ENCODE results near the gene NNAT. TPM values are rescaled to one million over a fixed set of nuclear protein-coding genes. Genes with fewer than 3 reads are reported as not detected.
"Not testable (repeated sequence)": the region's sequence is repeated elsewhere in the genome, so short reads cannot be mapped to it uniquely, and the experiment has no call there.

Gene NNAT
- total RNA-seq, 2 donors from 2014 or later, result 0.52 TPM; not detected in 1

GRCh38 chr20:37481610-37482009 is 39.4 kb upstream of the NNAT start:
- H3K27me3 ChIP-seq, result no peaks in the 10 kb centered on the region
- ATAC-seq (no peak), DNase-seq (no peak)
- H3K4me3 ChIP-seq, result no peak overlapping the region
- no peak overlapping the region for H3K27ac ChIP-seq
- intact Hi-C loops (cut with DNase I), result no loop called here
- no peaks in the 10 kb centered on the region for H3K4me1 ChIP-seq
- WGBS, 2 donors, result 62 to 79% methylated on average over 5 of the region's 5 CpGs
- TF ChIP-seq, protein P1, sequence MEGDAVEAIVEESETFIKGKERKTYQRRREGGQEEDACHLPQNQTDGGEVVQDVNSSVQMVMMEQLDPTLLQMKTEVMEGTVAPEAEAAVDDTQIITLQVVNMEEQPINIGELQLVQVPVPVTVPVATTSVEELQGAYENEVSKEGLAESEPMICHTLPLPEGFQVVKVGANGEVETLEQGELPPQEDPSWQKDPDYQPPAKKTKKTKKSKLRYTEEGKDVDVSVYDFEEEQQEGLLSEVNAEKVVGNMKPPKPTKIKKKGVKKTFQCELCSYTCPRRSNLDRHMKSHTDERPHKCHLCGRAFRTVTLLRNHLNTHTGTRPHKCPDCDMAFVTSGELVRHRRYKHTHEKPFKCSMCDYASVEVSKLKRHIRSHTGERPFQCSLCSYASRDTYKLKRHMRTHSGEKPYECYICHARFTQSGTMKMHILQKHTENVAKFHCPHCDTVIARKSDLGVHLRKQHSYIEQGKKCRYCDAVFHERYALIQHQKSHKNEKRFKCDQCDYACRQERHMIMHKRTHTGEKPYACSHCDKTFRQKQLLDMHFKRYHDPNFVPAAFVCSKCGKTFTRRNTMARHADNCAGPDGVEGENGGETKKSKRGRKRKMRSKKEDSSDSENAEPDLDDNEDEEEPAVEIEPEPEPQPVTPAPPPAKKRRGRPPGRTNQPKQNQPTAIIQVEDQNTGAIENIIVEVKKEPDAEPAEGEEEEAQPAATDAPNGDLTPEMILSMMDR (IDR thresholded peaks at IDR 0.05), result no peak
- no peak for TF ChIP-seq POLR2A (IDR thresholded peaks at IDR 0.05)
- H3K36me3 ChIP-seq (replicated peaks in 1 of 2; ENCODE audit: insufficient read depth in 1 of 2, low read depth in 2 of 2), result no peaks in the 10 kb centered on the region
- no peaks in the 10 kb centered on the region for H3K9me3 ChIP-seq

- H3K27me3 ChIP-seq, result no peaks in the 10 kb centered on the region
- no peaks in the 10 kb centered on the region for H3K36me3 ChIP-seq (replicated peaks in 1 of 2; ENCODE audit: insufficient read depth in 1 of 2, low read depth in 2 of 2)
- TF ChIP-seq POLR2A (IDR thresholded peaks at IDR 0.05), result no peak
- TF ChIP-seq, protein P1 (IDR thresholded peaks at IDR 0.05), result no peak
- 43 to 45% methylated on average over 3 of the region's 3 CpGs for WGBS, 2 donors
- H3K4me3 ChIP-seq, result no peak overlapping the region
- intact Hi-C loops (cut with DNase I), result no loop called here
- DNase-seq, result no peak
- H3K4me1 ChIP-seq, result no peaks in the 10 kb centered on the region
- no peak for ATAC-seq
- H3K9me3 ChIP-seq, result no peaks in the 10 kb centered on the region
- no peak overlapping the region for H3K27ac ChIP-seq
These were observed 36.7 kb upstream of the NNAT start for GRCh38 chr20:37484331-37484730.

GRCh38 chr20:37486209-37486608 is 34.8 kb upstream of the NNAT start:
- H3K36me3 ChIP-seq (replicated peaks in 1 of 2; ENCODE audit: insufficient read depth in 1 of 2, low read depth in 2 of 2); H3K27me3 ChIP-seq; H3K9me3 ChIP-seq; ATAC-seq; H3K27ac ChIP-seq; DNase-seq; H3K4me3 ChIP-seq; H3K4me1 ChIP-seq; intact Hi-C loops (cut with DNase I): not testable (repeated sequence)
- 85 to 94% methylated on average over 1 of the region's 1 CpG for WGBS, 2 donors

DNA sequence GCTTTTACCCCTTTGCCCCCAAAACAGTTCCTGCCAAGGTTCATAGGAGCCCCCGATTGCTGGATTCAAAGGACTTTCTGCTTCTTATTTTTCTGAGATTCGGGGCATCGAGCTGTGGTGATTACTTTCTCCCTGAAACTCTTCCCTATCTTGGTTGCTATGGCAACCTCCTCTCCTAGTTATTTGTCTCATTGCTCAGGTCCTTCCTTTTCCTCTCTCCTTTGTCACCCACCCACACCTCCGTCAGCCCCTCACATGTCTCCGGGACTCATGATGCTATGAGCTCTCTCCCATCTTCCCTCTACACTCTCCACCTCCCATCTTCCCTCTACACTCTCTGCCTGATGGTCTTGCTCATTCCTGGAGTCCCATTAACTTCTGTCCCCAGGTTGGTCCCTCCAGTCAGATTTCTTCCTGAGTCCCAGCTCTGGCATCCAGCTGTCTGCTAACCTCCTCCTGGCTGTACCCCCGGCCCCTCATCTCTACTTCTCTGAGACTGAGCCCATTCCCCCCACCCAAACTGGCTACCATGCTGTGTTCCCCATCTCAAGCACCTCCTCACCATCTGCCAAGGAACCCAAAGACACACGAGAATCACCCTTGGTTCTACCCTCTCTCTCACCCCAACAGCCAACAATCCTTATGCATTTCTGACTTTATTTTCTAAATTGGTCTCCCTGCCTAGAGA is 30.2 kb upstream of the NNAT start:
- no peak for TF ChIP-seq POLR2A (IDR thresholded peaks at IDR 0.05)
- TF ChIP-seq, protein P1 (IDR thresholded peaks at IDR 0.05), result no peak
- Histone ChIP-seq H3K9me3 (no peaks in the 10 kb centered on the region), H3K4me3 (no peak overlapping the region), H3K27me3 (no peaks in the 10 kb centered on the region), H3K27ac (no peak overlapping the region), H3K4me1 (no peaks in the 10 kb centered on the region), H3K36me3 (replicated peaks in 1 of 2; ENCODE audit: insufficient read depth in 1 of 2, low read depth in 2 of 2) (no peaks in the 10 kb centered on the region)
- DNase-seq (no peak), ATAC-seq (no peak)
- intact Hi-C loops (cut with DNase I), result no loop called here
- WGBS, 2 donors, result 67 to 71% methylated on average over 7 of the region's 7 CpGs

GRCh38 chr20:37492096-37492625 is 28.9 kb upstream of the NNAT start:
- 88 to 89% methylated on average over 4 to 6 of the region's 6 CpGs for WGBS, 2 donors
- Histone ChIP-seq H3K27me3 (no peaks in the 10 kb centered on the region), H3K4me3 (no peak overlapping the region), H3K9me3 (no peaks in the 10 kb centered on the region), H3K36me3 (replicated peaks in 1 of 2; ENCODE audit: insufficient read depth in 1 of 2, low read depth in 2 of 2) (no peaks in the 10 kb centered on the region), H3K4me1 (no peaks in the 10 kb centered on the region), H3K27ac (no peak overlapping the region)
- TF ChIP-seq, protein P1 (IDR thresholded peaks at IDR 0.05), result no peak
- no peak for TF ChIP-seq POLR2A (IDR thresholded peaks at IDR 0.05)
- intact Hi-C loops (cut with DNase I), result no loop called here
- DNase-seq (no peak), ATAC-seq (no peak)

Data from body of pancreas (tissue), 4 donors.